ENCODE measurements around the gene ABHD3. TPM values are rescaled to one million over a fixed set of nuclear protein-coding genes. Genes with fewer than 3 reads are reported as not detected.

Gene ABHD3
- total and polyA plus RNA-seq, 8 donors = 8.9 to 33.4 (median 18.9) TPM

DNA sequence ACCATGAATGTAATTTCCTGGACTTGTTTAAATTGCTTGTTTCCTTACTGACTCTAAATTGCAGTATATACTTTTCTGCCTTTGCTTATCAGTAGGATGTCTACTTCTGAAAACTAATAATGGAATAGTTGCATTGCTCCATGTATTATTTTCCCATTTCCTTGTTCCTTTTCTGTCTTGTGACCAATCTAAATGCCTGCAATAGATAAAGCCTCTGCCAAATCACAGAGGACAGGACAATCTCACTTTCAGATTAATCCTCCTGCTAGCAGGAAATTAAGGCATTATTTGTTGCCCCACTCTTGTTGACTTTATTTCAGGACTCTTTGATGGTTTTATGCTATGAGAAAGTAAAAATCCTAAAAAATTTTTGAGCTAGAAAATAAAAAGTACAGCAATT is 99.4 kb downstream of the ABHD3 start:
- Histone ChIP-seq H3K4me1 (peaks cover 4 to 20% (median 6%) of the 10 kb centered on the region in 4 donors), H3K4me3 (no peak overlapping the region), H3K27ac (peak overlapping the region in 4 of 5 donors; percentile 35 to 86 (median 64)), H3K27me3 (no peaks in the 10 kb centered on the region), H3K9me3 (no peaks in the 10 kb centered on the region), H3K36me3 (no peaks in the 10 kb centered on the region)
- peak in 2 of 3 donors; percentile 34 to 66 for TF ChIP-seq POLR2AphosphoS5 (IDR thresholded peaks at IDR 0.05)
- TF ChIP-seq, protein P1, sequence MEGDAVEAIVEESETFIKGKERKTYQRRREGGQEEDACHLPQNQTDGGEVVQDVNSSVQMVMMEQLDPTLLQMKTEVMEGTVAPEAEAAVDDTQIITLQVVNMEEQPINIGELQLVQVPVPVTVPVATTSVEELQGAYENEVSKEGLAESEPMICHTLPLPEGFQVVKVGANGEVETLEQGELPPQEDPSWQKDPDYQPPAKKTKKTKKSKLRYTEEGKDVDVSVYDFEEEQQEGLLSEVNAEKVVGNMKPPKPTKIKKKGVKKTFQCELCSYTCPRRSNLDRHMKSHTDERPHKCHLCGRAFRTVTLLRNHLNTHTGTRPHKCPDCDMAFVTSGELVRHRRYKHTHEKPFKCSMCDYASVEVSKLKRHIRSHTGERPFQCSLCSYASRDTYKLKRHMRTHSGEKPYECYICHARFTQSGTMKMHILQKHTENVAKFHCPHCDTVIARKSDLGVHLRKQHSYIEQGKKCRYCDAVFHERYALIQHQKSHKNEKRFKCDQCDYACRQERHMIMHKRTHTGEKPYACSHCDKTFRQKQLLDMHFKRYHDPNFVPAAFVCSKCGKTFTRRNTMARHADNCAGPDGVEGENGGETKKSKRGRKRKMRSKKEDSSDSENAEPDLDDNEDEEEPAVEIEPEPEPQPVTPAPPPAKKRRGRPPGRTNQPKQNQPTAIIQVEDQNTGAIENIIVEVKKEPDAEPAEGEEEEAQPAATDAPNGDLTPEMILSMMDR (IDR thresholded peaks at IDR 0.05) = no peak
- intact Hi-C loops (cut with DNase I; ENCODE audit: low total_unique reads) = no loop called here
- DNase-seq = peak in 1 of 2 donors; percentile 31

DNA sequence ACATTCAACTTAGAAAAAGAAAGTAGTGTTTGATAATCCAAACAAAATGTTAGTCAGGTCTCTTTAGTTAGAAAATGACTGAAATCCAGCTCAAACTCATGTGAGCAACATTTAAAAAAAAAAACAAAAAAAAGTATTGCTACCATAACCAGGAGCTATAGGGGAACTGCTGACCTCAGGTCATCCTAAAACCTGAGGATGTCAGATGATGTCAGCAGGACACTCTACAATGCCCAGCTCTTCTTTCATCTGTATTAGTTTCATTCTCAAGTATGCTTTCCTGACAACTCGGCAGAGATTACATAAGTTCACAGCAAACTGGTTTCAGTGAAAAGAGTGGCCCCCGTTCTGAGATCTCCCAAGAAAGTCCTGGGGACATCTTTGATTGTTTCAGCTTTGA is 99.9 kb downstream of the ABHD3 start:
- Histone ChIP-seq H3K4me1 (peaks cover 5 to 21% (median 7%) of the 10 kb centered on the region in 4 donors), H3K27me3 (no peaks in the 10 kb centered on the region), H3K4me3 (no peak overlapping the region), H3K27ac (peak overlapping the region; percentile 19 to 86 (median 58)), H3K36me3 (no peaks in the 10 kb centered on the region), H3K9me3 (no peaks in the 10 kb centered on the region)
- intact Hi-C loops (cut with DNase I; ENCODE audit: low total_unique reads) = no loop called here
- TF ChIP-seq POLR2A (IDR thresholded peaks at IDR 0.05) = no peak
- no peak for TF ChIP-seq EP300 (IDR thresholded peaks at IDR 0.05)
- no peak for TF ChIP-seq POLR2AphosphoS5 (IDR thresholded peaks at IDR 0.05)
- TF ChIP-seq, protein P1 (IDR thresholded peaks at IDR 0.05) = no peak
- WGBS, 5 donors = 7 to 26% (median 16%) methylated on average over 2 of the region's 2 CpGs
- peak in 1 of 2 donors; percentile 11 for DNase-seq

DNA sequence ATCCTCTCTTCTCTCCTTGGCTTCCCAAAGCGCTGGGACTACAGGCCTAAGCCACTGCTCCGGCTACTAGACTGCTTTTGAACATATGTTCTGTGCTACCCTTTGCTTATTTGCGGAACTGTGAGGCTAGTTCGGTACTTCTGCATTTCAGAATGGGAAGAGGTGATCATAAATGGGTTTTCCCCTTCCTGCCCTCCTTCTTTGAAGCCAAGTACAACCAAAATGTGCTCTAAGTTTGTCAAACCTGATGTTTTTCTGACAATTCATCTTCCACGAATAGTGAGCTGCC is 102.3 kb downstream of the ABHD3 start:
- Histone ChIP-seq H3K27me3 (no peaks in the 10 kb centered on the region), H3K9me3 (no peaks in the 10 kb centered on the region), H3K4me3 (no peak overlapping the region), H3K27ac (peak overlapping the region in 2 of 5 donors; percentile 28 to 60), H3K4me1 (peaks cover 17 to 45% (median 26%) of the 10 kb centered on the region in 4 donors), H3K36me3 (no peaks in the 10 kb centered on the region)
- peak in 1 of 2 donors; percentile 23 for DNase-seq
- WGBS, 5 donors = 81 to 90% (median 88%) methylated on average over 5 of the region's 5 CpGs
- no peak for TF ChIP-seq POLR2A (IDR thresholded peaks at IDR 0.05)
- TF ChIP-seq POLR2AphosphoS5 (IDR thresholded peaks at IDR 0.05) = no peak
- TF ChIP-seq EP300 (IDR thresholded peaks at IDR 0.05) = no peak
- TF ChIP-seq, protein P1 (IDR thresholded peaks at IDR 0.05) = no peak
- intact Hi-C loops (cut with DNase I; ENCODE audit: low total_unique reads) = no loop called here

Small RNA genes within 50 kb of the gene (small RNA-seq; reads per million reads assigned to genes)
- gene MIR320C1 (0 to 0.08 (median 0) reads per million in 4 donors), gene RF00019 (0 reads per million in 4 donors), gene RF01241 (0 reads per million in 4 donors)

Other genes with a start within 250 kb of the ABHD3 start
- 10 to 100 TPM in 4 of 5 donors, 1 to 10 TPM in 1; 5.2 to 53.6 (median 29.9) TPM for gene ESCO1, start 104.1 kb downstream of the ABHD3 start, total RNA-seq
- gene ESCO1, start 104.1 kb downstream of the ABHD3 start, polyA plus RNA-seq = 1 to 10 TPM; 6.6 to 9.0 (median 8.4) TPM
- gene SNRPD1, start 92.5 kb downstream of the ABHD3 start, total RNA-seq = 10 to 100 TPM in 1 of 5 donors, 1 to 10 TPM in 3, under 1 TPM in 1; 0.45 to 19.8 (median 5.8) TPM
- gene SNRPD1, start 92.5 kb downstream of the ABHD3 start, polyA plus RNA-seq = 10 to 100 TPM; 18.2 to 27.4 (median 21.0) TPM
- gene MIB1, start 36.0 kb upstream of the ABHD3 start, total RNA-seq = 10 to 100 TPM; 10.4 to 83.5 (median 18.7) TPM
- 1 to 10 TPM; 4.4 to 5.7 (median 5.3) TPM for gene MIB1, start 36.0 kb upstream of the ABHD3 start, polyA plus RNA-seq